HG02588 (cell line): ENCODE measurements around the gene TTC24.
A peak's percentile ranks its signal among the peaks of the same experiment; 100 is the strongest.
"Not testable (repeated sequence)": the region's sequence is repeated elsewhere in the genome, so short reads cannot be mapped to it uniquely, and the experiment has no call there.

ENCODE experiments used
- ATAC-seq: cut with Tn5 transposase; IDR thresholded peaks from one replicate; pipeline ENCODE4 v1.9.1; 2021; ENCODE audit warnings: mild to moderate bottlenecking, moderate library complexity; ENCODE audit not compliant: unreplicated experiment

Gene TTC24

DNA sequence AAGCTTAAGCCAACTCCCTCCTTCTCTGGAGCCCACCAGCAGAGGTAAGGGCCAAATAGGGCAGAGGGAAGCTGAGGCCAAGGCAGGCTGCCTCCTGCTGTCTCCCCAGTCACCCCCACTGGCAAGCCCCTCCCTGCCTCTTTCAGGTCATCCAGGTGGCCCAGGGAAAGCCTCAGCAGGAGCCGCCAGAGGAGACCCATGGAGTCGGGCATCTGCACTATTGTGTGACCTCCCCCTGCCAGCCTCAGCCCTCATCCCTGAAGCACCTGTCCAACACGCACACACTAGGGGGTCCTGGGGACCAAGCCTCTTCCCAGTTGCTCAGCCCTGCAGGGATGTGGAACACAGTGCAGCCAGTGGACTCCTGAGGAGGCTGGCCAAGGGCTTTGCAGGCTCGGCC is 6.8 kb downstream of the TTC24 start:
- no peak for ATAC-seq

DNA sequence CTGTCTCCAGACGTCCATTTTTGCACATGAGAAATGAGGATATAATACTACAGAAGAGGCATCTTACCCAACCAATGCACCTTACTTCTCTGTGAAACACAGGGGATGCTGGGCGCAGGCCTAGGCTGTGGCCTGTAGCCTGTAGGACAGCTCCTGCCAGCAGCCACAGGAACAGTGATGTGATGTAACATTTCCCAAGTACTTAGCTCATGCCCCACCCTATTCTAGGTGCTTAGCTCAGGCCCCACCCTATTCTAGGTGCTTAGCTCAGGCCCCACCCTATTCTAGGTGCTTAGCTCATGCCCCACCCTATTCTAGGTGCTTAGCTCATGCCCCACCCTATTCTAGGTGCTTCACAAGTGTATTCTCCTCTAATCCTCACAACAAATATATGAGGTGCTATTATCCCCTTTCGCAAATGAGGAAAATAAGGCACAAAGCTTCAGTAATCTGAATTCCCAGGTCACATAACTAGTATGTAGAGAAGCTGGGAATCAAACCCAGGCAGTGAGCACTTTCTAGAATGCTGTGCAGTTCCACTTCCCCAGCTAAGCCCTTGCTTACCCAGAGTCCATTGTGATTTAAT is 7.5 kb downstream of the TTC24 start:
- ATAC-seq, result no peak

DNA sequence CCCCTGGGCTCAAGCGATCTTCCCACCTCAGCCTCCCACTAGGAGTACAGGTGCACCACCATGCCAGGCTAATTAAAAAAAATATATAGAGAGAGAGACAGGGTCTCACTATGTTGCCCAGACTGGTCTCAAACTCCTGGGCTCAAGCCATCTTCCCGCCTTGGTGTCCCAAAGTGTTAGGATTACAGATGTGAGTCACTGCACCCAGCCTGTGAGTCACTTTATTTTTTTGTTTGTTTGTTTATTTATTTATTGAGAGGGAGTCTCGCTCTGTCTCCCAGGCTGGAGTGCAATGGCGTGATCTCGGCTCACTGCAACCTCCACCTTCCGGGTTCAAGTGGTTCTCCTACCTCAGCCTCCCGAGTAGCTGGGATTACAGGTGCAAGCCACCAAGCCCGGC is 8.4 kb downstream of the TTC24 start:
- ATAC-seq, result not testable (repeated sequence)

DNA sequence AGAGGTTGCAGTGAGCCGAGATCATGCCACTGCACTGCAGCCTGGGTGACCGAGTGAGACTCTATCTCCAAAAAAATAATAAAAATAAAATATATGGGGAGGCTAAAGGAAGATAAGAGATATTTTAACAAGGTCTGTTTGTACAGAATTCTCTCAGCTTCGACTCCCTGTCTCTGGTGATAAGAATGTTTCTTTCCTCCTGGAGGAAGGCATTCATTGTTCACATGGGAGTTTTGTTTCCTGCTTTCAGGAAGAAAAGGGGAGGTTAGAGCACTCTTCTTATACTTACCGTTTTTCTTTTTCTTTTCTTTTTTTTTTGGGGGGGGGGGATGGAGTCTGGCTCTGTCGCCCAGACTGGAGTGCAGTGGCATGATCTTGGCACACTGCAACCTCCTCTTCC is 10.0 kb downstream of the TTC24 start:
- ATAC-seq, result no peak

DNA sequence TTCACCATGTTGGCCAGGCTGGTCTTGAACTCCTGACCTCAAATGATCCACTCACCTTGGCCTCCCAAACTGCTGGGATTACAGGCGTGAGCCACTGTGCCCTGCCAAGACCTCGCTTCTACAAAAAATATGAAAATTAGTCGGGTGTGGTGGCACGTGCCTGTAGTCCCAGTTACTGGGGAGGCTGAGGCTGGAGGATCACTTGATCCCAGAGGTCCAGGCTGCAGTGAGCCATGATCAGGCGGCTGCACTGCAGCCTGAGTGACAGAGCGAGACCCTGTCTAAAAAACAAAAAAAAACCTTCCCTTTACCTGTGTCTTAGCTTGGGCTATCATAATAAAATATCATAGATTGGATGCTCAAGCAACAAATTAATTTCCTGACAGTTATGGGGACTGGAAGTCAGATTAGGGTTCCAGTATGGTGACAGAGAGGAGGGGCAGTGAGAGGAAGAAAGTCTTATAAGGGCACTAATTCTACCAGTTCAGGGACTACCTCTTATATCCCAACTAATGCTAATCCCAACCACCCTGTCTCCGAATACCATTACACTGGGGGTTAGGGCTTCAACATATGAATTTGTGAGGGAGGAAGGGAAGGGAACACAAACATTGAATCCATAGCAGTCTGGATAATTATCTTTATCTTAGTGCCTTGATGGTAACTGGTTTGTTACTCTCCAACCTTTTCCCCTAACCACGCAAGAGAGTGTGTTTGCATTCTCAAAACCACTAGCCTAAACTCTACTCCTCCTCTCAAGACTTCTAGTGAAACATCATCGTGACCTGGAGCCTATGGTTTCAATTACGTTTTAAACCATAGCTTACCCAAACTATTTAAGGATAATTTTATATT is 11.0 kb downstream of the TTC24 start:
- no peak for ATAC-seq

DNA sequence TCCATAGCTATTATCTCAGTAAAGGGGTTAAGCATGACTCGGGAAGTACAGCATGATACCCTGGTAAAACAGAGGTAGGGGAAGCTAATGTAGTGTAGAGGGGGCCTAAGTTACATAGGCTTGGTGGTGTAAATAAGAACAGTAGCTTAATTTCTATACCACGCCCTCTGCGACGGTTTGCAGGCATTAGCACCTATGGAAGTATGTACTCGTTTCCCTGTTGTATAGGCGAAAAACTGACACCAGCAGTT is 11.6 kb downstream of the TTC24 start:
- no peak for ATAC-seq

DNA sequence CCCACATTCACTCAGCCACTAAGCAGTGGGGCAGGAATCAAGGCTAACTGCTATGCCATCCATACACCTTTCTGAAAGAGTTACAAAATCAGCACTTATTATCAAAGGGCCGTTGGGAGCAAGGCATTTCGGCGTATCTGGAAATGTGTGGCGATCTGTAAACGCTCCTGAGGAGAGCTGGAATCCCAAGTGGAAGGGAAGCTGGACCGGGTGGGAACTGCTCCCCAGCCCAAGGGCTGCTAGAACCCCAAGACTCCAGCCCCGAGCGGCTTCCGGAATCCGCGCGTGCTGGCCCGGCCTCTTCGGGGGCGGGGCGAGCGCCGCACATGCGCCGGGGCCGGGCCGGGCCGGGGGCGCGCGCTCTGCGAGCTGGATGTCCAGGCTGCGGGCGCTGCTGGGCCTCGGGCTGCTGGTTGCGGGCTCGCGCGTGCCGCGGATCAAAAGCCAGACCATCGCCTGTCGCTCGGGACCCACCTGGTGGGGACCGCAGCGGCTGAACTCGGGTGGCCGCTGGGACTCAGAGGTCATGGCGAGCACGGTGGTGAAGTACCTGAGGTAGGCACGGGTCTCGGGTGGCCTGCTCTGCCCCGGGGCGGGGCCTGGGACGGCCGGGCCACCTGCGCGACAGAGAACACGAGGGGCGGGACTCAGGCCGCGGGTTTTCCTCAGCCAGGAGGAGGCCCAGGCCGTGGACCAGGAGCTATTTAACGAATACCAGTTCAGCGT is 12.1 kb downstream of the TTC24 start, which contains the start of gene NAXE:
Gene NAXE (plus strand): TSS at position 345 of the 726 bp plus-strand sequence. CDS start 29 bp downstream, at position 374.
- peak; percentile 89 for ATAC-seq

DNA sequence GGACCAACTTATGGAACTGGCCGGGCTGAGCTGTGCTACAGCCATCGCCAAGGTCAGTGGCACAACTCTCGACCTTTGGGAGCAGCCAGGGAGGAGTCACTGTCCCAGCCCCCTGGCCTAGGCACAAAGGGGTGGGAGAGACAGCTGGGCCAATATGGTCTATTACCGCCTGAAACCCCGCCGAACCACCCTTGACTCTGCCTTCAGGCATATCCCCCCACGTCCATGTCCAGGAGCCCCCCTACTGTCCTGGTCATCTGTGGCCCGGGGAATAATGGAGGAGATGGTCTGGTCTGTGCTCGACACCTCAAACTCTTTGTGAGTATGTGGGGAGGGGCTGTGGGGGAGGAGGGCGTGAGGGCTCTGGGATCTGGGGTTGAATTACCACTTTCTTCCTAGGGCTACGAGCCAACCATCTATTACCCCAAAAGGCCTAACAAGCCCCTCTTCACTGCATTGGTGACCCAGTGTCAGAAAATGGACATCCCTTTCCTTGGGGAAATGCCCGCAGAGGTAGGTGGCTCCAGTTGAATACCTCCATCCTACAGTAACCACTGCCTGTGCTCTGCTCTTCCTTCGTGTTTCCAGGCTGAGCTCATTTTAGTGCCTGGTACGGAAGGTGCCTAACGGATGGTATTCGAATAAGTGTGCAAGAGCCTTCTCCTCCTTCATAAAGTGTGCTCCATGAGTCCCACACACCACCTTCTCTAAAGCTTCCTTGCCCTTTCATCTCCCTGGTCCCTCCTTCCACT is 12.8 kb downstream of the TTC24 start:
- no peak for ATAC-seq

DNA sequence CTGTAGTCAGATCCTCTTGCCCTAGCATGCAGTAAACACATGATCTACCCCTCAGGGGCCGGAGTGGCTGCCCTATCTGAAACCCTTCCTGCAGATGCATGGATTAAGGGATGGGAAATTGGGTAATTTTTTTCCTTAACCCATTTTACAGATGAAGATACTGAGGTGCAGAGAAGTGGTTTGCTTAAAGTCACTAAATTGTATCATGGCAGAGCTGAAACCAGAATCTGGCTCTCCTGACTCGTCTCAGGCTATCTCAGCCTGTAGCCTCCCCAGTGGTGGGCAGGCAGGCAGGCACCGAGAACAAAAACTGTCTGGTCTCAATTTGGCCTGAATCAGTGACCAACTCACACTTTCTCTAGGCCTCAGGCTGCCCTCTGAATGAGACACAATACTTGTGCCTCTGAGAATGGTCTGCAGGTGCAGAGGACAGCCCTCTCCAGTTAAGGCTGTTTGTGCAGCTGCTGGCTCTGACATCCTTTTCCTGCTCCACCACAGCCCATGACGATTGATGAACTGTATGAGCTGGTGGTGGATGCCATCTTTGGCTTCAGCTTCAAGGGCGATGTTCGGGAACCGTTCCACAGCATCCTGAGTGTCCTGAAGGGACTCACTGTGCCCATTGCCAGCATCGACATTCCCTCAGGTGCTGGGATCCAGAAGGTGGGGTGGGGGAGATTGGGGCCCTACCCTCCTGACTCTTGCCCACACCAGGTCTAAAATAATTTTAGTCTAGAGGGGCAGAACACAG is 13.6 kb downstream of the TTC24 start:
- ATAC-seq, result no peak

DNA sequence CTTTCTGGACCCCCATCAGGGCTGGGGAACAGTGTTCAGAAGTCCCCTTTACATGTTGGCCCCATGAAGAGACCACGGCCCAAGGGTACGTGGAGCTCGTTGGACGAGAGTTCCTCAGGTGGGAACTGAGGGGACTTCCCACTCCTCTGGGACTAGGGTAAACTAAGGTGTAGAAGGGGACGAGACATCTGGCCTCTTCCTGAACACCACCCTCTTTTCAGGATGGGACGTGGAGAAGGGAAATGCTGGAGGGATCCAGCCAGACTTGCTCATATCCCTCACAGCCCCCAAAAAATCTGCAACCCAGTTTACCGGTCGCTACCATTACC is 14.1 kb downstream of the TTC24 start:
- no peak for ATAC-seq

DNA sequence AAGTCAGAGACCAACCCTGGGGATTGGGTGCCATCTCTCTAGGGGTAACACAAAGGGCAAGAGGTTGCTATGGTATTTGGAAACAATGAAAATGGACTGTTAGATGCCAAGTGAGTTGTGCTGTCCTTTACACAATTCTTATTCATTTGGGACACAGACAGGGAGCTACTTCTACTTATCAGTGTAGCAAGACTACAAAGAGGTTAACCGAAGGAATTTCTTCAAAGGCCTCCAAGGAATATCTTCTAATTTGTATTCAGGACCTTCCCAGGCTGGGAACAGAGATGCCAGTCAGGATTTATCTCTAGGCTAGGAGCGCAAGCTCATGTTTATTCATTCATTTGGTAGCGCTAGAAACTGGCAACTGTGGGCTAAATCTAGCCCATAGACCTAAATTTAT is 14.7 kb downstream of the TTC24 start:
- ATAC-seq, result no peak

DNA sequence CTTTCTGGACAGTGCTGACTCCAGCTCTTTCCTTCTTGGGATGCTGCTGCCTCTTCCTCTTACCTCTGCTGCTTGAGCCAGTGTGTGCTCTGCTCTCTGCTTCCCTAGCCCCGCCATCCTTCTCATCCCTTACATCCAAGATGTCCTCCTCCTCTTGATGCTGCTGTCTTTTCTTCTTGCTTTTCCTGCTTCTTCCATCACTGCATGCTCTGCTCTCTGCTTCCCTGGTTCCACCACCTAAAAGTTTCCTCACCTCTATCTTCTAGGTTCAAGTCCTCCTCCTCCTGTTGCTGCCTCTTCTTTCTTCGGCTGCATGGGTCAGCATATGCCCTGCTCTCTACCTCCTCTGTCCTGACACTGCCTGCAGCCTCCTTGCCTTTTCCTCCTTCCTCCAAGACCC is 15.5 kb downstream of the TTC24 start:
- no peak for ATAC-seq

DNA sequence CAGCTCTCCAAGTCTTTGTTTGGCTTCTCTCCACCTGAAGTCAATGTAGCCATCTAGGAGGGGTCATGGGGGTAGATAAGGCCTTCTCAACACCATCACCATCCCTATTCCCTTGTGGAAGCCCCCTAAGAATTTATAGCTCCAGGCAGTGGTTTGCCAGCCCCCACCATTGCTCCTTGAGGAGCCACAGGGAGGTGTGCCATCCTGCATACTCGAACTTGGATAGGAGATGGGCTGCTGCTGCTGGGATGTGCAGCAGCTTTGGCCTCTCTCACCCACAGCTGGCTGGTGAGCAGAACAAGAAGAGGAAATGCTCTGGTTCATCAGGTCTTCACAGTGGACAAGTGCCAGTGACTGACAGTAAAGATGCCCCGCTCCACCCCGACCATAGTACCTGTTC is 16.9 kb downstream of the TTC24 start:
- ATAC-seq, result no peak

DNA sequence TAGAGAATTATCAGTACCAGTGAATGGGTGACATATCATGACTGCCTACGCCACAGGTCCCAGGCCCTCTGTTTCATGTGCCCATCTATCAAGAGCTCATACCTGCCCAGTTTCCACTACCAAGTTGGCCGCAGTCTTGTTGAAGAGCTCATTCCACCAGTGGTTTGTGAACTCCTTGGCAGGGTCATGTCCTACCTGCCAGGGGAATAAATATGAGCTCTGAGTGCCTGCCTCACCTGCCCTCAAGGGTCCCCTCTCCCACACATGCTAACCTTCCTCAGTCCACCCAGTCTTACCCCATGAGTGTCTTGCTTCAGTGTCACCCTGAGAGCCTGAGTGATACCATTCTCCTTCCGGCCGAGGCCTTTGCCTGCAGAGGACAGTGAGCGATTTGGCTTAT is 18.6 kb downstream of the TTC24 start:
- no peak for ATAC-seq

DNA sequence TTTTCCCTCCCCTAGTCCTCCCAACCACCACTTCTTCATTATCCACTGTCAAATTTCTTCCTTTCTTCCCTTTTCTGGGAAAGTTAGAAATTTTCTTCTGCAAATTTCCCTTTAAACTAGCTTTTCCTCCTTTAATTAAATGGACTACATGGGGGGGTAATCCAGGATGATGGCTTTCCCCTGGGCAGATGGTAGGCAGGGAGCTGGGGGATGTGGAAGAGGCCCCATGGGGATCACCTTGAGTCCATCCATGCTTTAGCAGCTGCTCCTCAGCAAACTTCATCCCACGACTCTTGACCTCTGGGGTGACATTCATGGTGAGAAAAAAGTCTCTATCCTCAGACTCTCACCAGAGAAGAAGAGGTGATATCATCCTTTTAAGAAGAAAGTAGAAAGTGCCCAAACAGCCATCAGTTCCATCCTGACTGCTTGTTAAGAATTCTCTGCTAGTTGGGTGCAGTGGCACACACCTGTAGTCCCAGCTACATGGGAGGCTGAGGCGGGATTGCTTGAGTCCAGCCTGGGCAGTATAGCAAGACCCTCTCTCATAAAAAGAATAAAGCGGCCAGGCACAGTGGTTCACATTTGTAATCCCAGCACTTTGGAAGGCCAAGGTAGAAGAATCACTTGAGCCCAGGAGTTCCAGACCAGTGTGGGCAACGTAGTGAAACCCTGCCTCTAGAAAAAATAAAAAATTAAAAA is 19.4 kb downstream of the TTC24 start:
- ATAC-seq, result no peak

DNA sequence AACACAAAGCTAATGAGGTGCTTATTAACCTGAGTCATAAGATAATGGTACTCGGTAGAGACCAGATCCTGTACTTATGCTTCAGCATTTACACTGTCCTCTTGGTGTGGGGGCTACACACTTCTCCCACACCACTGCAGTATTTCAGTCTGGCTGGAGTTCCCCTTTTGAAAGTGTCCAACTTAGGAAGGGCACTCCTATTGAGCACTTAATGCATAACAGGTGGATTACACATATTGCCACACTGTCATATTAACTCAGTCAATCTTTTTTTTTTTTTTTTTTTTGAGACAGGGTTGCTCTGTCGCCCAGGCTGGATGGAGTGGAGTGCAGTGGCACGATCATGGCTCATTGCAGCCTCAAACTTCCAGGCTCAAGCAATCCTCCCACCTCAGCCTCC is 20.3 kb downstream of the TTC24 start:
- no peak for ATAC-seq

DNA sequence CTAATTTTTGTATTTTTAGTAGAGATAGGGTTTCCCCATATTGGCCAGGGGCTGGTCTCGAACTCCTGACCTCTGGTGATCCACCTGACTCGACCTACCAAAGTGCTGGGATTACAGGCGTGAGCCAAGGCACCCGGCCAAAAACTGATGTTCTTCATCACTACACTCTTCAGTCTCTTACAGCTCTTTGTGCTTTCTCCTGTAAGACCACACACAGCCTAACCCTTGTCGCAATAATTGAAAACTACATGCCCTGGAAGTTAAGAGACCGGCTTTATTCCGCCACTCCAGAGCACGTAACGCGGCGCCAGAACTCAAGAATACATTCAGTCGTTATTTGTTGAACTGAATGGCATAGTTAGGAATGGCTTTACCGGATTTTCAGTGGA is 21.2 kb downstream of the TTC24 start:
- ATAC-seq, result no peak

DNA sequence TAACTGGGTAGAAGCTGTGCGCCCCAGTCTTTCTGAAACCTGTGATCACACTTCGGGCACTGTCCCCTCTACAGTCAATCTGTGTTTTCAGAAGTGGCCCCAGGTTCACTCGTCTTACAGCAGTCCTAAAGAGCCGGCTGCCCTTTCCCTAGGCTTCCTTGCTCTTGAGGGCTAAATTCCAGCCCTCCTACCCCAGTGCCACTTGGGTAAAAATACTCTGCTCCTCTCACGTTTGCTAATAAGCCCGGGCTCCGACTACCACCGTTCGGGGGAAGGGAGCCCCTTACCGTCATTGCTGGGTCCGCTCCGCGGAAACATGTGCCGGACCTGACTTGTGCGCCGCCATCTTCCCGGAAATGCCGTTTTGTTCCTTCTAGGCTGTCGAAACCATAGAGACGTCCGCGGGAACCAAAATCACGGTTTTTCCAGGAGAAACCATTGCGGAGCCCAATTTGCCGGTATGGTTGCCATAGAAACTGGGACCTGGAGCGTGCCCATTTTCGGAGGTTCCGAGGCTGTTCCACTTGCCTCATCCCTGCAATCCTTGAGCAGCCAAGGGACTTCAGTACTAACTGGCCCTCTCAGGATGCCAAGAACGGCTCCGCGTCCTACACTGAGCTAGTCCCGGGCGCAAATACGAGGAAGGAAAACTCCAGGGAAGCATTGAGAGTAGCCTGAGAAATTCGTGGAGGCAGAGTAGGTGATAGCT is 21.8 kb downstream of the TTC24 start, which contains the start of gene GPATCH4:
Gene GPATCH4 (minus strand): TSS at position 358 of the 709 bp plus-strand sequence.
- ATAC-seq, result no peak

DNA sequence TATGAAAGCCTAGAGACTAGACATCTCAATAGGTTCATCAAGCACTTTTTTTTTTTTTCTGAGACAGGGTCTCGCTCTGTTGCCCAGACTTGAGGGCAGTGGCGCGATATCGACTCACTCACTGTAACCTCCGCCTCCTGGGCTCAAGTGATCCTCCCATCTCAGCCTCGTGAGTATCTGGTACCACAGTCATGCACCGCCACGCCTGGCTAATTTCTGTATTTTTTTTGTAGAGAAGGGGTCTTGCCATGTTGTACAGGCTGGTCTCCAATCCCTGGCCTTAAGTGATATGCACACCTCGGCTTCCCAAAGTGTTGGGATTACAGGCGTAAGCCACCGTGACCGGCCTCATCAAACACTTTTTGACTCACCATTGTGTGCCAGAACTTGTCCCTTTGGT is 22.4 kb downstream of the TTC24 start:
- no peak for ATAC-seq

DNA sequence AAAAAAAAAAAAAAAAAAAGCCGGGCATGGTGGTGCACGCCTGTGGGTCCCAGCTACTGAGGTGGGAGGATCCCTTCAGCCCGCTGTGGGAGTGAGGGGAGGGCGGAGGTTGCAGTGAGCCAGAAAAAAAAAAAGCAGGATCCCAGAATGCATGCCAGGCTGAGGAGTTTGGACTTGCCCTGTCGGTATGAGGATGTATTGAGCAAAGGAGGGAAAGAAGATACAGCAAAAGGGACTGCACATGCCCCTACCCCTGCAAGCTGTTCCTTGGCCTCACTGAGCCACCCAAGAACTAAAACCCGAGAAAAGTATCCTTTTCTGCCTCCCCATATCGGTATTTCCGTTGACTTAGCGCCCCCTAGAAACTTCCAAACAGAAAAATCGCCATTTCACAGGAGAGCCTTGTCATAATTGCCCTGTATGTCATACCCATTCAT is 23.1 kb downstream of the TTC24 start:
- no peak for ATAC-seq
